ENCODE measurements around the gene PKN2. TPM values are rescaled to one million over a fixed set of nuclear protein-coding genes. Genes with fewer than 3 reads are reported as not detected.

PKN2 gene
- total and polyA plus RNA-seq, 2 of the 4 experiments (the other 2 are of a cell fraction), result 12.7 to 22.2 TPM

GRCh38 chr1:88634538-88634937, 49.5 kb upstream of the PKN2 start:
- Histone ChIP-seq H4K8ac (ENCODE audit: low read depth in 2 of 2, low read length in 2 of 2) (no peak overlapping the region), H3K9me3 (ENCODE audit: control insufficient read depth, insufficient read depth, low read length) (peaks cover 3% of the 10 kb centered on the region; the same call in 1 of the 2 replicates), H2BK20ac (ENCODE audit: low read depth, low read length) (no peak overlapping the region), H4K20me1 (ENCODE audit: insufficient read depth, low read length) (no peaks in the 10 kb centered on the region), H3K18ac (ENCODE audit: low read depth, low read length) (no peak overlapping the region), H3K4me2 (ENCODE audit: low read depth, low read length) (no peak overlapping the region), H2BK15ac (ENCODE audit: low read depth, low read length) (no peak overlapping the region), H3K79me1 (ENCODE audit: low read depth in 1 of 2, low read length in 2 of 2) (no peaks in the 10 kb centered on the region), H3K36me3 (ENCODE audit: control insufficient read depth, insufficient read depth, low read length) (no peaks in the 10 kb centered on the region), H3K23ac (ENCODE audit: low read depth, low read length) (no peak overlapping the region), H2BK5ac (ENCODE audit: low read depth, low read length, poor library complexity, severe bottlenecking) (no peak overlapping the region), H2BK120ac (ENCODE audit: low read depth, low read length) (no peak overlapping the region), H3K4ac (ENCODE audit: low read depth, low read length) (no peak overlapping the region), H3K14ac (replicated peaks; ENCODE audit: low read depth, low read length) (no peak overlapping the region), H2AK9ac (replicated peaks; ENCODE audit: low read depth, low read length, poor library complexity) (no peak overlapping the region), H3K27ac (ENCODE audit: insufficient read depth, low read length) (no peak overlapping the region), H3K27me3 (ENCODE audit: control insufficient read depth, insufficient read depth, low read length) (no peaks in the 10 kb centered on the region), H3K56ac (ENCODE audit: extremely low read depth, insufficient read depth, low read length) (no peak overlapping the region), H2AK5ac (ENCODE audit: low read depth, low read length) (no peak overlapping the region), H4K91ac (ENCODE audit: insufficient read depth, low read depth, low read length) (no peak overlapping the region), H3K9ac (ENCODE audit: low read depth, low read length) (no peak overlapping the region), H3K4me3 (ENCODE audit: insufficient read depth, low read depth, low read length) (no peak overlapping the region), H3K4me1 (ENCODE audit: control insufficient read depth, insufficient read depth, low read length) (no peaks in the 10 kb centered on the region), H3K9me1 (ENCODE audit: insufficient read depth, low read length) (no peaks in the 10 kb centered on the region), H2AFZ (replicated peaks; ENCODE audit: low read length, poor library complexity) (no peak overlapping the region), H4K5ac (ENCODE audit: low read depth, low read length) (no peak overlapping the region)
- no CpG with 5 or more reads among the region's 1 CpG for WGBS, 2 experiments (ENCODE audit: extremely low coverage in 2 of 2, insufficient read length in 1 of 2)
- in situ Hi-C loops (cut with MboI; ENCODE audit: low sequenced_read_pairs), result no loop called here
- ATAC-seq (ENCODE audit: low read depth) (no peak), DNase-seq (no peak)
- dilution Hi-C loops (cut with HindIII; ENCODE audit: low sequenced_read_pairs, unreplicated experiment), result no loop called here
- intact Hi-C loops (cut with micrococcal nuclease), result no loop called here
- ChIA-PET POLR2A (ENCODE audit: unreplicated experiment) (interaction anchor here (0.6 kb wide), 1 partner anchor 23 kb away, joined by 6 read pairs; no protein-coding TSS in a partner anchor), CTCF (no interaction called here)
- TF ChIP-seq RAD21 (IDR thresholded peaks at IDR 0.05; ENCODE audit: low read length) (no peak), USF2 (IDR thresholded peaks at IDR 0.05; ENCODE audit: low read depth, low read length) (no peak), RFX5 (IDR thresholded peaks at IDR 0.05; ENCODE audit: low read depth, low read length) (no peak), CTCF (conservative IDR thresholded peaks at IDR 0.05; ENCODE audit: low read depth, low read length) (no peak), FOS (IDR thresholded peaks at IDR 0.05; ENCODE audit: low read depth, low read length) (no peak), MXI1 (IDR thresholded peaks at IDR 0.05; ENCODE audit: borderline replicate concordance, low read depth, low read length) (no peak), NFE2L2 (IDR thresholded peaks at IDR 0.05; ENCODE audit: low read depth, low read length) (no peak), BHLHE40 (IDR thresholded peaks at IDR 0.05; ENCODE audit: low read depth, low read length) (no peak), CHD1 (IDR thresholded peaks at IDR 0.05; ENCODE audit: low read depth, low read length) (no peak), POLR2A (IDR thresholded peaks at IDR 0.05; ENCODE audit: low read depth, low read length) (no peak), CEBPB (IDR thresholded peaks at IDR 0.05; ENCODE audit: low read depth, low read length) (no peak), MAFK (IDR thresholded peaks at IDR 0.05; ENCODE audit: low read depth, low read length) (no peak), SMC3 (IDR thresholded peaks at IDR 0.05; ENCODE audit: low read depth, low read length) (no peak), MAZ (IDR thresholded peaks at IDR 0.05; ENCODE audit: borderline replicate concordance, low read depth, low read length) (no peak), RCOR1 (IDR thresholded peaks at IDR 0.05; ENCODE audit: insufficient replicate concordance, low read length) (no peak)
- no TSS peak for BruUV-seq (replicated peaks)
